ENCODE measurements around the gene CDC42SE2.

- TF ChIP-seq, protein P1, sequence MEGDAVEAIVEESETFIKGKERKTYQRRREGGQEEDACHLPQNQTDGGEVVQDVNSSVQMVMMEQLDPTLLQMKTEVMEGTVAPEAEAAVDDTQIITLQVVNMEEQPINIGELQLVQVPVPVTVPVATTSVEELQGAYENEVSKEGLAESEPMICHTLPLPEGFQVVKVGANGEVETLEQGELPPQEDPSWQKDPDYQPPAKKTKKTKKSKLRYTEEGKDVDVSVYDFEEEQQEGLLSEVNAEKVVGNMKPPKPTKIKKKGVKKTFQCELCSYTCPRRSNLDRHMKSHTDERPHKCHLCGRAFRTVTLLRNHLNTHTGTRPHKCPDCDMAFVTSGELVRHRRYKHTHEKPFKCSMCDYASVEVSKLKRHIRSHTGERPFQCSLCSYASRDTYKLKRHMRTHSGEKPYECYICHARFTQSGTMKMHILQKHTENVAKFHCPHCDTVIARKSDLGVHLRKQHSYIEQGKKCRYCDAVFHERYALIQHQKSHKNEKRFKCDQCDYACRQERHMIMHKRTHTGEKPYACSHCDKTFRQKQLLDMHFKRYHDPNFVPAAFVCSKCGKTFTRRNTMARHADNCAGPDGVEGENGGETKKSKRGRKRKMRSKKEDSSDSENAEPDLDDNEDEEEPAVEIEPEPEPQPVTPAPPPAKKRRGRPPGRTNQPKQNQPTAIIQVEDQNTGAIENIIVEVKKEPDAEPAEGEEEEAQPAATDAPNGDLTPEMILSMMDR (IDR thresholded peaks at IDR 0.05; ENCODE audit: insufficient read depth, low read length, poor library complexity, severe bottlenecking): no peak
- no peak for TF ChIP-seq EZH2phosphoT487 (conservative IDR thresholded peaks at IDR 0.05; ENCODE audit: low read length)
These were observed 162.2 kb downstream of the CDC42SE2 start for GRCh38 chr5:131426011-131426410.
